ENCODE results near the gene GATAD2A. TPM values are rescaled to one million over a fixed set of nuclear protein-coding genes. Genes with fewer than 3 reads are reported as not detected.

The GATAD2A gene
- total RNA-seq, 1 donor, result 66.5 TPM

DNA sequence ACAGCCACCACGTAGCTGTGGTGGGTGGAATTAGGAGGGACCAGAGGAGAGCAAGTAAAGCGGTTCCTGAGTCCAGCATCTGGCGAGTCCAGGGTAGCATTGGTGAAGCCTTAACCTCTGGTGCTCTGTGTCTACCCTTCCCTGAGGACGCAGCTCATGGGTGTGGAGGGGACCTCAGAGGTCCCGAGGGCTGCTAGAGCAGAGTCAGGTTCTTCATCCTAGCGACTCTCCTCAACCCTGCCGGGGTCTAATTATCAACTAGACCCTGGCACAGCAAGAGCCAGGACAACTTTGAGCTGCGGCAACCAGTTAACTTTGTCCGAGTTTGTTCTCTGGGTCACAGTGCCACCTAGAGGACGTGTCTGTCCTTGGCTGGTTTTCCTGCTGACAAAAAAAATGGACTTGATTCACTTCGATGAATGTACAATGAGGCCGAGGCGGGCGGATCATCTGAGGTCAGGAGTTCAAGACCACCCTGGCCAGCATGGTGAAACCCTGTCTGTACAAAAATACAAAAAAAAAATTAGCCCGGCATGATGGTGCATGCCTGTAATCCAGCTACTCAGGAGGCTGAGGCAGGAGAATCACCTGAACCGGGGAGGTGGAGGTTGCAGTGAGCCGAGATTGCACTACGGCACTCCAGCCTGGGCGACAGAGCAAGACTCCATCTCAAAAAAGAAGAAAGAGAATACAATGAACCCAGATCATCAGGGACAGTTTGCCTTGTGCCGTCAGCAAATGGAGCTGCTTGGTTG, 84.9 kb downstream of the GATAD2A start:
- H3K4me1 ChIP-seq (ENCODE audit: insufficient read depth, low read length), result peaks cover 43% of the 10 kb centered on the region

DNA sequence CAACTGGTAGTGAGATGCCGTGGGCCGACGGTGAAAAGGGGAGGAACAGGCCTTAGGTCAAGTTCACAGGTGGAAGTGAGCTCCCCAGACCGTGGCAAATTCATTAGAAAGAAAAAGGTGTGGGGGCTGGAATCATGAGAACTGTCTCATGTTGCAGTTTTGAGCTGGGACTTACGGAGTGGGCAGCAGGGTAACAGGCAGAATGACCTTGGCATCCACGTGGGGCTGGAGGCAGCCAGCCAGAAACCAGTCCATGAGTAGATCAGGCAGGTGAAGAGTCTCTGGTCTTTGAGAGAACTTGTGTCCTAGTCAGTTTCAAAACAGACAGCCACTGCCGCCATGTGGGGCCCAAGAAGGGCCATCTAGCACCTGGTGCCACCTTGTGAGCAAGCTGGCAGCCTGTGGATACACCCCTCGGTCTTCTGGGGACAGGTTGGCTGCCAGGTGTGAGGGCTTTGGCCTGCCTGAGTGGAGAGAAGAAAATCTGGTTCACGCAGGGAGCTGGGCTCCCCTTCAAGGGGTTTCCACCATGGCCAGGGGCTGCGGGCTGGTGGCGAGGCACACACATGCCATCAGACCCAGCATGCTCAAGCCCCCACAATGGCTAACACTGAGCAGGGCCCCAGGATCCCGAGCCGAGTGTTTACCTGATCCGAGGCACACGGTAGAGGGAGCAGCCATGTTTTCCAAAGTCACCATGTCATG, 86.0 kb downstream of the GATAD2A start:
- Histone ChIP-seq H3K4me1 (ENCODE audit: insufficient read depth, low read length) (peaks cover 39% of the 10 kb centered on the region), H3K4me3 (ENCODE audit: low read length) (no peak overlapping the region), H3K27me3 (ENCODE audit: insufficient read depth, low read length) (no peaks in the 10 kb centered on the region), H3K9me3 (ENCODE audit: low read depth, low read length) (no peaks in the 10 kb centered on the region)

More for the DNA sequence above, 84.9 kb downstream of the GATAD2A start:
- no peaks in the 10 kb centered on the region for H3K27me3 ChIP-seq (ENCODE audit: insufficient read depth, low read length)
- H3K9me3 ChIP-seq (ENCODE audit: low read depth, low read length), result no peaks in the 10 kb centered on the region
- no peak overlapping the region for H3K4me3 ChIP-seq (ENCODE audit: low read length)

DNA sequence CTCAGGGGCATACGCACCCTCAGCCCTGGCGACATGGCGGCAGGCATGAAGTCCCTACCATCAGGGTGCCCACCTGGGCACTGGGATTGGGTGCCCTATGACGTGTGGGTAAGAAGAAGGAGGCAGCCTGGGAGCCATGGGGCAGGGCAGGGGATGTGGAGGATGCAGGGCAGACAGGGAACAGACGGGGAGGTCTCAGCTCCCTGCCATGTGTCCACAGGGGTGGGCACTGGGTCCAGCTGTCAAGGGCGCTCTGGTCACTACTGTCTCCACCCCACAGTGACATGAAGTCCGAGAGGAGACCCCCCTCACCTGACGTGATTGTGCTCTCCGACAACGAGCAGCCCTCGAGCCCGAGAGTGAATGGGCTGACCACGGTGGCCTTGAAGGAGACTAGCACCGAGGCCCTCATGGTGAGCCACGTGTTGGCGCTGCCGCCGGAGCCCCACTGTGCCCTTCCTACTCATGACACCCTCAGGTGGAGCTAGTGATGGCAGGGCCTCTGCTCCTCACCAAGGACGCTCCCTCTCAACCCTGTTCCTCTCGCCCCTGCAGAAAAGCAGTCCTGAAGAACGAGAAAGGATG, 86.6 kb downstream of the GATAD2A start:
- no peak overlapping the region for H3K4me3 ChIP-seq (ENCODE audit: low read length)
- H3K9me3 ChIP-seq (ENCODE audit: low read depth, low read length), result no peaks in the 10 kb centered on the region
- no peaks in the 10 kb centered on the region for H3K27me3 ChIP-seq (ENCODE audit: insufficient read depth, low read length)
- H3K4me1 ChIP-seq (ENCODE audit: insufficient read depth, low read length), result peaks cover 33% of the 10 kb centered on the region

DNA sequence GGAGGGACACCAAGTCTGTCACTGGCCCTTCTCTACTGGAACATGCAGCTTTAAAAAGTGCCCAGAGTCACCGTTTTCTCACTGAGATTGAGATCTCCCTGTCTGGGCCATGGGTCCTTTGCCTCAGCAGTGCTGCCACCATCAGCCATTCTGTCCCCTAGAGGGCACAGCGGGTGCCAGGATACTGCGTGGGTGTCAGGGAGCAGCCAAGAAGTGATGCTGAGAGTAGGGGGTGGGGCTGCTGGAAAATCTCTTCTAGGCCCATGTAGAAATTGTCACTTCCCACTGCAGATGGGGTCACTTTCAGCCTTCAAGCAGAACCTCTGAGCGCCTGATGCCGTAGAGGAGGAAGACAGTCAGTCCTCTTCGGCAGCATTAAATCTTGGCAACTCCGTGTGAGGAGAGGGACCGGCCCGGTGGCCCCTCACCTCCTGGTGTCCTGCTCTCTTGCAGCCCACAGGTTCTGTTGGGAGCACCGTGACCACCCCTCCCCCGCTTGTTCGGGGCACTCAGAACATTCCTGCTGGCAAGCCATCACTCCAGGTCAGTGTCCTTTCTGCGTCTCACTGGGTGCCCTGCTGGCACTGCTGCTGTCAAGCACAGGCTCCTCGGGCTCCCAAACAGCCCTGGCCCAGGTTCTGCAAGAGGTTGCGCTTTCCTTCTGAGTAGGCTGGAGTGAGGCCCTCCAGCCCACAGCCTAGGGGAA, 88.5 kb downstream of the GATAD2A start:
- H3K27me3 ChIP-seq (ENCODE audit: insufficient read depth, low read length), result no peaks in the 10 kb centered on the region
- peaks cover 16% of the 10 kb centered on the region for H3K4me1 ChIP-seq (ENCODE audit: insufficient read depth, low read length)
- no peaks in the 10 kb centered on the region for H3K9me3 ChIP-seq (ENCODE audit: low read depth, low read length)
- H3K4me3 ChIP-seq (ENCODE audit: low read length), result no peak overlapping the region

DNA sequence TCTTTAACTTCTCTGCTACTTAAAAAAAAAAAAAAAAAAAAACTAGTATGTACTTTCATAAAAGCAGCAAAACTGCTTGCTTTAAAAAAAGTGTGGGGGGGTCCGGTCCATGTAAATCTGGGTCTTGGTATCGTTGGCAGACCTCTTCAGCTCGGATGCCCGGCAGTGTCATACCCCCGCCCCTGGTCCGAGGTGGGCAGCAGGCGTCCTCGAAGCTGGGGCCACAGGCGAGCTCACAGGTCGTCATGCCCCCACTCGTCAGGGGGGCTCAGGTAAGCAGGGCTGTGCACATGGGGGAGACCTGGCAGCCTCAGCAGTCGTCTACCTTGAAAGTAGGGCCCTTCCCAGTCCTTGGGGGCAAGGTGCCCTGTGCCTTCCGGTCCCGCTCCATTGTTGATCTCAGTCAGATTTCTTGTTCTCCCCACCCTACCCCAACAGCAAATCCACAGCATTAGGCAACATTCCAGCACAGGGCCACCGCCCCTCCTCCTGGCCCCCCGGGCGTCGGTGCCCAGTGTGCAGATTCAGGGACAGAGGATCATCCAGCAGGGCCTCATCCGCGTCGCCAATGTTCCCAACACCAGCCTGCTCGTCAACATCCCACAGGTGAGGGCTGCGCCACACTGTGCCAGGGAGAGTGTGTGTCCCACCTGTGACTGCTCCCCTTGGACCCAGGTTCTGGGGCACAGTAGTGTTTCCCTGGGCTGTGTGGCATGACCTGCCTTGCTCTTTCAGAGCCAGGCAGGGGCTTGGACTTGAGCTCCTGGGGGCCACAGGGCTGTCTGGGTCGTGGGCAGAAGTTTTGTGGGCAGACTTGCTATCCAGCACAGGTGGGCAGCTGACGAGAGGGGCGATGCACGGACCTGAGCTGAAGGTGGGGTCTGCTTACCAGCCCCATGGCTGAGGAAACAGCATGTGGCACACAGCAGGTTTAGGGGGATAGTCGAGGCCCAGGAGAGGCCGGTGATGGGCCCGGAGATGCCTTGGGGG, 90.4 kb downstream of the GATAD2A start:
- H3K4me3 ChIP-seq (ENCODE audit: low read length), result no peak overlapping the region
- H3K27me3 ChIP-seq (ENCODE audit: insufficient read depth, low read length), result no peaks in the 10 kb centered on the region
- H3K9me3 ChIP-seq (ENCODE audit: low read depth, low read length), result no peaks in the 10 kb centered on the region
- H3K4me1 ChIP-seq (ENCODE audit: insufficient read depth, low read length), result no peaks in the 10 kb centered on the region

DNA sequence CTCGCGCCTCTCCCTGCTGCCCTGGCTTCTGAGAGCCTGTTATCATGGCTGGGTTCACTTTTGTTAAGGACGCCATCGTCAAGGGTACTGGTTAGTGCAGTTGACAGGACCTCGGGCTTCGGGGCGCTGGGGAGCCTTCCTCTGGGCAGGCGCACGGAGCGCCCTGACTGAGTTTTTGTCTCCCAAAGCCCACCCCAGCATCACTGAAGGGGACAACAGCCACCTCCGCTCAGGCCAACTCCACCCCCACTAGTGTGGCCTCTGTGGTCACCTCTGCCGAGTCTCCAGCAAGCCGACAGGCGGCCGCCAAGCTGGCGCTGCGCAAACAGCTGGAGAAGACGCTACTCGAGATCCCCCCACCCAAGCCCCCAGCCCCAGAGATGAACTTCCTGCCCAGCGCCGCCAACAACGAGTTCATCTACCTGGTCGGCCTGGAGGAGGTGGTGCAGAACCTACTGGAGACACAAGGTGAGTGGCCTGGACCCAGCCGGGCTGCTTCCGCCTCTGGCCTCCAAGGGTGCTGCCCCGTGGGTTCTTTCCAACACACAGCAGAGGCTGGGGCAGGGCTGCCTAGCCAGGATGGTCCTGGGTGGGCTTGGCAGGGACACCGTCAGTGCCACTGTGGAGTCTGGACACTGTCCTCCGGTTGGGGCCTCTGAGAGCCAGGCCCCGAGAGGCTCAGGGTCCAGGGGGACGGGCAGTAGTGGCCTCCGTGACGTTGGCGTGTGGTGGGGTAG, 92.9 kb downstream of the GATAD2A start:
- Histone ChIP-seq H3K4me1 (ENCODE audit: insufficient read depth, low read length) (no peaks in the 10 kb centered on the region), H3K9me3 (ENCODE audit: low read depth, low read length) (no peaks in the 10 kb centered on the region)

DNA sequence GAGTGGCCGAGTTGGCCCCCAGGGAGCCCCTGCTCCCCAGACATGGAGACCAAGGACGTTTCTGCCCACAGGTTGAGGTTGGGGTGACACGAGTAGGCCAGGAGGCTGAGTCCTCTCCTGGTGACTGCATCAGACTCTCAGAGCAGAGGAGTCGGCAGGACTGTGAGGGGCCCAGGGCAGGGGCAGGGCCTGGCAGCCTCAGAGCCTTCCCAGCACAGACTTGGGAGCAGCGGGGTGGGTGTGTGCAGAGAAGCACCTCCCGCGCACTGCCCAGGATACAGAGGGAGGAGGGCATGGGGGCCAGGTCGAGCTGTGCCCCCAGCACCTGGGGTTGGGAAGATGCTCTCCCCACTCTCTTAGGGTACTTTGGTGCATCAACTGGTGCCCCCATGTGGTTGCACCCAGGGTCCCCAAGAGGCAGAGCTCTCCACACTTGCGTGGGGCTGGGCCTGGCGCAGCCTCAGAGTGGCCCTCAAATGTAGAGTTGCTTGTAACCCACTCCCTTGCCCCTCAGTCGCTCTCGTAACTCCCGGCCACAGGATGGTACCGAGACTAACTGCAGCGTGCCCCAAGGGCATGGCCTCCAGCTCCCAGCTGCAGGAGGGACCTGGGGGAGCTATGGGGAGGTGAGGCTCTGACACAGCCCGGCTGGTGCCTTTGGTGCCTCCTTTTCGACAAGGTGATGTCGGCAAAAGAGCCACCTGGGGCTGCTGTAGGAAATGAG, 94.0 kb downstream of the GATAD2A start:
- Histone ChIP-seq H3K4me3 (ENCODE audit: low read length) (no peak overlapping the region), H3K4me1 (ENCODE audit: insufficient read depth, low read length) (no peaks in the 10 kb centered on the region), H3K27me3 (ENCODE audit: insufficient read depth, low read length) (no peaks in the 10 kb centered on the region), H3K9me3 (ENCODE audit: low read depth, low read length) (no peaks in the 10 kb centered on the region)

More for the DNA sequence above, 92.9 kb downstream of the GATAD2A start:
- no peaks in the 10 kb centered on the region for H3K27me3 ChIP-seq (ENCODE audit: insufficient read depth, low read length)
- H3K4me3 ChIP-seq (ENCODE audit: low read length), result no peak overlapping the region

DNA sequence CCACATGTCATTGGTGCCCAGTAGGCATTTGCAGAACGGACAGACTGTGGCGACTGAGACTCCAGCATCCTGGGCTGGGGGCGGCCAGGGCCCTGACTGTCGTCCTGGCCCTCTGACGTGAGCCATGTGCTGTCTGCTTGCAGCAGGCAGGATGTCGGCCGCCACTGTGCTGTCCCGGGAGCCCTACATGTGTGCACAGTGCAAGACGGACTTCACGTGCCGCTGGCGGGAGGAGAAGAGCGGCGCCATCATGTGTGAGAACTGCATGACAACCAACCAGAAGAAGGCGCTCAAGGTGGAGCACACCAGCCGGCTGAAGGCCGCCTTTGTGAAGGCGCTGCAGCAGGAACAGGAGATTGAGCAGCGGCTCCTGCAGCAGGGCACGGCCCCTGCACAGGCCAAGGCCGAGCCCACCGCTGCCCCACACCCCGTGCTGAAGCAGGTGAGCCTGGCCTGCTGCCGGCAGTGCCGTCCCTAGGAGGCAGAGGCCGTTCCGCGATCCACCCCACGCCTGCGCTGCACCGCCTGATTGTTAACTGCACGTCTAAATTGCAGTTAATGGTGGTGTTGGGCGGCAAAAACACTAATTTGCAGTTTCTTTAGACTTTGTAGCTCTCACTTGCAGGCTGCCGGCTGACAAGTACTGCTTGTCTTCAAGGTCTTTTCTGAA, 95.6 kb downstream of the GATAD2A start:
- Histone ChIP-seq H3K27me3 (ENCODE audit: insufficient read depth, low read length) (no peaks in the 10 kb centered on the region), H3K4me1 (ENCODE audit: insufficient read depth, low read length) (no peaks in the 10 kb centered on the region), H3K9me3 (ENCODE audit: low read depth, low read length) (no peaks in the 10 kb centered on the region), H3K4me3 (ENCODE audit: low read length) (no peak overlapping the region)

DNA sequence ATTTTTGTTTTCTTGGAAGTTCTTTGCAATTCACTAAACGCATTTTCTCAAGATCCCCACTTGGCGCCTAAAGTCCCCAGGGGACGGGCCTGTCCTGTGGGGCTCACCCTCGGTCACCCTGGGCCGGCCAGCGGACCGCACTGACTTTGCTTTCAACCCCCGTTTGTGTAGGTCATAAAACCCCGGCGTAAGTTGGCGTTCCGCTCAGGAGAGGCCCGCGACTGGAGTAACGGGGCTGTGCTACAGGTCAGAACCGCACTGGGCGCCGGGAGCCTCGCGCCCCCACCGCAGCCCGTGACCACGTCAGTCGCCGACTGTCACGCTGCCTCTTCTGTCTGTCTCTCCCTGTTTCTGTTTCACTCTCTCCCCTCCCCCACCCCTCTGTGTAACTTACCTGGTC, 96.3 kb downstream of the GATAD2A start:
- Histone ChIP-seq H3K4me3 (ENCODE audit: low read length) (no peak overlapping the region), H3K4me1 (ENCODE audit: insufficient read depth, low read length) (no peaks in the 10 kb centered on the region), H3K27me3 (ENCODE audit: insufficient read depth, low read length) (no peaks in the 10 kb centered on the region), H3K9me3 (ENCODE audit: low read depth, low read length) (no peaks in the 10 kb centered on the region)

DNA sequence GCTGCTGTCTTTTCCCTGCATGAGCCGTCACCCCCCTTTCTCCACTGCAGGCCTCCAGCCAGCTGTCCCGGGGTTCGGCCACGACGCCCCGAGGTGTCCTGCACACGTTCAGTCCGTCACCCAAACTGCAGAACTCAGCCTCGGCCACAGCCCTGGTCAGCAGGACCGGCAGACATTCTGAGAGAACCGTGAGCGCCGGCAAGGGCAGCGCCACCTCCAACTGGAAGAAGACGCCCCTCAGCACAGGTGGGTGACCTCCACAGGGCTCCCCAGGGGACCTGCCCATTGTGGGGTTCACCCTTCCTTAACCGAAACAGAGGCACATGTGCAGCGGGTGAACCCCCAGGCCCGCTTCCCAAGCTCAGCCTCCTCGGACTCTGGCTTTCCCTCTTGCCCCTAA, 96.8 kb downstream of the GATAD2A start:
- H3K27me3 ChIP-seq (ENCODE audit: insufficient read depth, low read length), result no peaks in the 10 kb centered on the region
- no peak overlapping the region for H3K4me3 ChIP-seq (ENCODE audit: low read length)
- no peaks in the 10 kb centered on the region for H3K4me1 ChIP-seq (ENCODE audit: insufficient read depth, low read length)
- no peaks in the 10 kb centered on the region for H3K9me3 ChIP-seq (ENCODE audit: low read depth, low read length)

DNA sequence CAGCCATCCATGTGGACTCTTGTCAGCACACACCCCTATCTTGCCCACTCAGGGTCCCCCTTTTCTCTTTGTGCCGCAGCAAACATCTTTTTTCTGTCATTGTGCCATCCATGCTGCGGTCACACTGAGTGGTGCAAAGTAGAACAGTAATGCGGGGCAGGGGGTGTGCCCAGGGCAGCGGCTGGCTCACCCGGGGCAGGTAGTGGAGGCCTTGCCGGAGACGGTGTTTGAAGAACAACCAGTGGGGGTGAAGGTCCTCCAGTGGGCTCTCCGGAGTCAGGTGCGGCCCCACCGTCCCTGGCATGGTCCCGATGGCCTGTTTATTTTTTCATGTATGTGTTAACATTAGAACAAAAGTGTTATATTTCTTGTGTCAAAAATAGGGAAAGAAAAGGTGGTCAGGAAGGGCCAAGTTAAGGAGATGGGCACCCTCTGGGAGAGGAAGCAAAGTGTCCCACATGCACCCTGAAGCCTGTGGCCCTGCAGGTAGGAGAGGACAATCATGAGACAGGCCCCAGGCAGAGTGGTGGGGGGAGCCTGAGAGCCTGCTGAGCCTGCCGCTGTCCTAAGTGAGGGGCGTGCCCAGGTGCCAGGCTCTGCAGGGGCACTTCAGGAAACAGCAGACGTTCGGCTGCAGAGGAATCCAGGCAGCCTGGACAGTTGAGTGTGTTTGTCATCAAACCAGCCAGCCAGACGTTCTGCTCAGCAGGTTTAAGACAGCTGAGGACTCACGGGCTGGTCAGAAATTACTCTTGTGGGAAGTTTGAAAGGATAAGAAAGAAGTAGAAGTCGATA, 97.5 kb downstream of the GATAD2A start:
- Histone ChIP-seq H3K4me1 (ENCODE audit: insufficient read depth, low read length) (no peaks in the 10 kb centered on the region), H3K4me3 (ENCODE audit: low read length) (no peak overlapping the region), H3K9me3 (ENCODE audit: low read depth, low read length) (no peaks in the 10 kb centered on the region), H3K27me3 (ENCODE audit: insufficient read depth, low read length) (no peaks in the 10 kb centered on the region)

Measured in mononuclear cell (primary cell).